Breast epithelium (tissue), 3 donors: ENCODE measurements around the gene MBOAT1. TPM values are rescaled to one million over a fixed set of nuclear protein-coding genes. Genes with fewer than 3 reads are reported as not detected.

ENCODE experiments used
- total RNA-seq, 3 donors: library from RNA; depleted of rRNA; stranded (reverse); fragments of >200 nt; gene quantifications; one replicate each; pipeline ENCODE4 v1.1.0, GENCODE V29; 2016

MBOAT1 gene
- total RNA-seq, 3 donors from 2014 or later = 10.9 to 38.6 (median 26.2) TPM

Other genes starting within 250 kb of the MBOAT1 start
- 1 to 10 TPM; 4.9 to 8.5 (median 7.5) TPM for gene E2F3, start 189.4 kb upstream of the MBOAT1 start, total RNA-seq